ENCODE results near the gene PMEL.
"Not testable (repeated sequence)": the region's sequence is repeated elsewhere in the genome, so short reads cannot be mapped to it uniquely, and the experiment has no call there.

GRCh38 chr12:56003376-56003775, 37.5 kb upstream of the PMEL start:
- not testable (repeated sequence) for TF ChIP-seq CTCF, POLR2A (IDR thresholded peaks at IDR 0.05)

Measured in thyroid gland (tissue), 4 donors.